IgD-negative memory B cell (primary cell): ENCODE data around the gene HTRA3. TPM values are rescaled to one million over a fixed set of nuclear protein-coding genes. Genes with fewer than 3 reads are reported as not detected.

Source experiments
- H3K27ac Mint-ChIP-seq, 3 donors: one replicate each; pipeline ENCODE4 v1.8.0; 2020 to 2022; ENCODE audit warnings: mild to moderate bottlenecking in 3 of 3, mixed read lengths in 3 of 3, moderate library complexity in 1 of 3
- H3K27me3 Mint-ChIP-seq: one replicate; pipeline ENCODE4 v1.8.0; 2021; ENCODE audit warnings: mixed read lengths
- H3K36me3 Mint-ChIP-seq: one replicate; pipeline ENCODE4 v1.8.0; 2020; ENCODE audit warnings: mild to moderate bottlenecking, mixed read lengths
- H3K4me1 Mint-ChIP-seq, 3 donors: one replicate each; pipeline ENCODE4 v1.8.0; 2020 to 2022; ENCODE audit warnings: mixed read lengths in 3 of 3, mild to moderate bottlenecking in 1 of 3
- H3K4me3 Mint-ChIP-seq, 4 donors: one replicate each; pipeline ENCODE4 v1.8.0; 2020 to 2022; ENCODE audit warnings: mild to moderate bottlenecking in 4 of 4, mixed read lengths in 4 of 4, moderate library complexity in 3 of 4
- H3K9me3 Mint-ChIP-seq, 3 donors: one replicate each; pipeline ENCODE4 v1.8.0; 2020 to 2021; ENCODE audit warnings: mixed read lengths in 3 of 3, mild to moderate bottlenecking in 1 of 3
- polyA plus RNA-seq: library from polyadenylated mRNA; unstranded; fragments of 300-500 nt; fragmentation: Illumina TruSeq; gene quantifications from one replicate; pipeline ENCODE4 v1.2.3, GENCODE V29; 2021

The HTRA3 gene
- polyA plus RNA-seq, 1 donor from 2014 or later: not detected

DNA sequence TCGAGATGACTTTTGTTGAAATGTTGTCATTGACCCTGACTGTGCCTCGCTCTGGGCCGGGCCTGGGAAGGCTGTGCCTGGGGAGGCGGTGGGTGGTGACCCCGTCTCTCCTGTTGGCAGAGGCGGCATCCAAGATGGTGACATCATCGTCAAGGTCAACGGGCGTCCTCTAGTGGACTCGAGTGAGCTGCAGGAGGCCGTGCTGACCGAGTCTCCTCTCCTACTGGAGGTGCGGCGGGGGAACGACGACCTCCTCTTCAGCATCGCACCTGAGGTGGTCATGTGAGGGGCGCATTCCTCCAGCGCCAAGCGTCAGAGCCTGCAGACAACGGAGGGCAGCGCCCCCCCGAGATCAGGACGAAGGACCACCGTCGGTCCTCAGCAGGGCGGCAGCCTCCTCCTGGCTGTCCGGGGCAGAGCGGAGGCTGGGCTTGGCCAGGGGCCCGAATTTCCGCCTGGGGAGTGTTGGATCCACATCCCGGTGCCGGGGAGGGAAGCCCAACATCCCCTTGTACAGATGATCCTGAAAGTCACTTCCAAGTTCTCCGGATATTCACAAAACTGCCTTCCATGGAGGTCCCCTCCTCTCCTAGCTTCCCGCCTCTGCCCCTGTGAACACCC, 36.4 kb downstream of the HTRA3 start:
- H3K27ac Mint-ChIP-seq: no peak overlapping the region
- peak overlapping the region in 1 of 4 donors; percentile 41 for H3K4me3 Mint-ChIP-seq
- H3K27me3 Mint-ChIP-seq: peaks cover 6% of the 10 kb centered on the region
- peaks cover 2 to 4% (median 3%) of the 10 kb centered on the region in 3 donors for H3K9me3 Mint-ChIP-seq
- H3K4me1 Mint-ChIP-seq: no peaks in the 10 kb centered on the region
- H3K36me3 Mint-ChIP-seq: no peaks in the 10 kb centered on the region

DNA sequence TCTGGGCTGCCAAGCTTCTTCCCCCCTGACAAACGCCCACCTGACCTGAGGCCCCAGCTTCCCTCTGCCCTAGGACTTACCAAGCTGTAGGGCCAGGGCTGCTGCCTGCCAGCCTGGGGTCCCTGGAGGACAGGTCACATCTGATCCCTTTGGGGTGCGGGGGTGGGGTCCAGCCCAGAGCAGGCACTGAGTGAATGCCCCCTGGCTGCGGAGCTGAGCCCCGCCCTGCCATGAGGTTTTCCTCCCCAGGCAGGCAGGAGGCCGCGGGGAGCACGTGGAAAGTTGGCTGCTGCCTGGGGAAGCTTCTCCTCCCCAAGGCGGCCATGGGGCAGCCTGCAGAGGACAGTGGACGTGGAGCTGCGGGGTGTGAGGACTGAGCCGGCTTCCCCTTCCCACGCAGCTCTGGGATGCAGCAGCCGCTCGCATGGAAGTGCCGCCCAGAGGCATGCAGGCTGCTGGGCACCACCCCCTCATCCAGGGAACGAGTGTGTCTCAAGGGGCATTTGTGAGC, 37.0 kb downstream of the HTRA3 start:
- Mint-ChIP-seq H3K4me3 (peak overlapping the region in 1 of 4 donors; percentile 41), H3K9me3 (peaks cover 0 to 2% (median 2%) of the 10 kb centered on the region in 3 donors), H3K27ac (no peak overlapping the region), H3K36me3 (no peaks in the 10 kb centered on the region), H3K4me1 (no peaks in the 10 kb centered on the region), H3K27me3 (peaks cover 6% of the 10 kb centered on the region)

DNA sequence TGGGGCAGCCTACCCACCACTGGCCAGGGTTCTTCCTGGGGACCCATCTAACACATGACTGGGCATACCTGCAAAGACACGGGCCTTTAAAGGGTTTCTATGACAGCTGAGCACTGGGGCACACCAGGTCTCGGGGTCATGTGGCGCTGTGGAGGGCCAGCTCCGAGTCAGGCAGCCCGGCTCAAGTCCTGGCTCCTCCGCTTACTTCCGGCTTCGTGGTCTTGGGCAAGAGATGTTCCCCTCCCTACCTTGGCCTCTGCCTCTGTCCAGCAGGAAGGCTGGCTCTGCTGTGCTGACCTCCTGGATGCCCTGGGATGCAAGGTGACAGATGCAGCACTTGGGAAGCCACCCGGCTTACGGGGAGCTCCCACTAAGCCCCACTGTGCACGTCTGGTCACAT, 37.6 kb downstream of the HTRA3 start:
- no peaks in the 10 kb centered on the region for H3K36me3 Mint-ChIP-seq
- peaks cover 3% of the 10 kb centered on the region for H3K27me3 Mint-ChIP-seq
- H3K4me3 Mint-ChIP-seq: no peak overlapping the region
- H3K9me3 Mint-ChIP-seq: peaks cover 0 to 1% (median under 1%) of the 10 kb centered on the region in 3 donors
- no peaks in the 10 kb centered on the region for H3K4me1 Mint-ChIP-seq
- H3K27ac Mint-ChIP-seq: no peak overlapping the region

DNA sequence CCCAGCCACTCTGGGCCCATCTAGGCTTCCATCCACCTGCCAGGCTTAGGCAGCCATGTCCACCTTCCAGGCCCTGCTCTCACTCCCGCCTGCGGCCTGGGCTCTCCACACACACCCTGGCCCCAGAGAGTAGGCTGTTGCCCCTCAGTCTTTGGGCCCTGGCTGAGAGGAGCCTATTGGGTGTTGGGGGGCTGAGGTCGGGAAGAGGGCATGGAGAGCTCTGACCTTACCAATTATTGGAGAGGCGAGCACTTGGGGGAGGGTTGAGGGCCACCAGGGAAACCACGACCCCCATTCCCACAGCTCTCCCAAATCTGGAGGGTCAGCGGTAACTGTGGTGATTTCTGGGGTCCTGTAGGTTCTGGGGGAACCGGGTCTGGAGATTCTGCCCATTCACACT, 38.2 kb downstream of the HTRA3 start:
- Mint-ChIP-seq H3K4me1 (no peaks in the 10 kb centered on the region), H3K27ac (no peak overlapping the region), H3K9me3 (peaks cover 0 to 7% (median 5%) of the 10 kb centered on the region in 3 donors), H3K4me3 (no peak overlapping the region), H3K27me3 (peaks cover 3% of the 10 kb centered on the region), H3K36me3 (no peaks in the 10 kb centered on the region)

DNA sequence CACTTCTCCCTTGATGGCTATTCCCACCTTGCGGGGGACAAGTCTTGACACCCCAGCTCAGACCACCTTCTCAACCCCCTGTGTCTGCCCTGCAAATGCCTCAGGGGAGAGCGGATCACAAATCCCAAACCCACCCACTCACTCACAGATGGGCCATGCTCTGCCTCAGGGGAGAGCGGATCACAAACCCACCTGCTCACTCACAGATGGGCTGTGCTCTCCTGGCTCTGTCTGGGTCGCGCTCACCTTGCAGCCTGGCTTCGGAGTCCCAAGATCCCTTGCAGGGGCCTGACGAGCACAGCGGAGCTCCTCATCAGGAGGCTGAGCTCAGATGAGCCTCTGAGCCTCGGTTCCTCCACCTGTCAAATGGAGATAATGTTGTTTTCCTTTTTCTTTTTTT, 38.6 kb downstream of the HTRA3 start:
- H3K9me3 Mint-ChIP-seq: peaks cover 0 to 11% (median 9%) of the 10 kb centered on the region in 3 donors
- no peak overlapping the region for H3K4me3 Mint-ChIP-seq
- no peak overlapping the region for H3K27ac Mint-ChIP-seq
- H3K4me1 Mint-ChIP-seq: no peaks in the 10 kb centered on the region
- H3K36me3 Mint-ChIP-seq: no peaks in the 10 kb centered on the region
- peaks cover 3% of the 10 kb centered on the region for H3K27me3 Mint-ChIP-seq

DNA sequence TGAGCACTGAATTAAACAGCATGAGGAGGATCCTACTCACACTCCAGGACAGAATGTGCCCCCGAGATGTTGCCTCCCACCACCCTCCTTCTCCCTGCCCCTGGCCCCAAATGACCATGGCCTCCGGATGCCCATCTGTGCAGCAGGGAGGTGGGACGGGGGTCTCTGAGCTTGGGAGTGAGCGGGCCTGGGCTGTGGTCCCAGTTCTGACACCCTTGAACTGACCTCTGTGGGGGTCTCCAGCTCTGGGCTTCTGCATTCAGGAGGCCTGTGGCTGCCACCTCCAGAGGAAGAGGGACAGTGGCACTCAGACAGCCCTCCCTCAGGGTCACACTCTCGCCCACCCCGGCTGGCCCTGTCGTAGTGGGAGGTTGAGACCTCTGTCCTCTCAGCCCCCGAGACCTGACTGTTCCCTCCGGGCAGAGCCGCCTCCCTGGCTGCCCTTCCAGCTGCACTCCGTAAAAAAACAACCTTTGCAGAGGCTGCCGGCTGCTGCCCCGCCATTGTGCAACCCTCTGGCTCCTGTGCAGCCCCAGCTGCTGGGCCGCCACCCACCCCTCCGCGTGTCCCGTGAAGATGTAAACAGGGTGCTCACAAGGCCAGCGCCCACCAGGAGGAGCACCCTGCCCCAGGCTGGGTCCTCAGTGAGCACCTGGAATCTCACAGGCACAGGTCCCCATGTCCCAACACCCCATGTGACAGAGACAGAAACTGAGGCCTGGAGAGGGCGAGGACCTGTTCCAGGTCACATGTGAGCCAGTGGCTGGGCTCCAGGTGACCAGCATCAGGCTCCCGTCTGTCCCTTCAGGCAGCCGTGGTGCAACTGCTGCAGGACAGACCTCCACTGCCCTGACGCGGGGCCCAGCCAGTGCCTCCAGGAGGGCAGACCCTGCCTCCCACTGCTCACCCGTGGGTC, 39.6 kb downstream of the HTRA3 start:
- no peaks in the 10 kb centered on the region for H3K4me1 Mint-ChIP-seq
- no peaks in the 10 kb centered on the region for H3K36me3 Mint-ChIP-seq
- H3K27me3 Mint-ChIP-seq: peaks cover 3% of the 10 kb centered on the region
- H3K4me3 Mint-ChIP-seq: no peak overlapping the region
- H3K27ac Mint-ChIP-seq: no peak overlapping the region
- peaks cover 3 to 15% (median 9%) of the 10 kb centered on the region in 3 donors for H3K9me3 Mint-ChIP-seq

DNA sequence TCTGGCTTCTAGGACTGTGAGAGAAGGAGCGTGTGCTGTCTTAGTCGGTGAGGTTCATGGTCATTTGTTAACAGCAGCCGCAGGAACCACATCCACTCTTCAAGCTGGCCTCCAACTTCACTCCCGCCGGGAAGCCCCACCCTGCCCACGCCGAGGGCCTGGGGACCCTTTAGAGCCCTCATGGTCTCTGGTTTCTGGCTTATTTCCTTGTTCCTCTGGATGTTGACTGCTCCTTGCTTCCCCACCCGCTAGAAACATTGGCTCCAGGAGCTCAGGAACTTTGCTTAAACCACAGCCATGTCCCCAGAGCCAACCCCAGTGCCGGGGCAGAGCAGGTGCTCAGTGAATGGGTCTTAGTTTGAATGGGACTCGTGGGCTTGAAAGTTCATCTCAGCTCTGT, 40.8 kb downstream of the HTRA3 start:
- H3K27me3 Mint-ChIP-seq: peaks cover 3% of the 10 kb centered on the region
- no peak overlapping the region for H3K27ac Mint-ChIP-seq
- H3K36me3 Mint-ChIP-seq: no peaks in the 10 kb centered on the region
- no peaks in the 10 kb centered on the region for H3K4me1 Mint-ChIP-seq
- no peak overlapping the region for H3K4me3 Mint-ChIP-seq
- peaks cover 6 to 15% (median 9%) of the 10 kb centered on the region in 3 donors for H3K9me3 Mint-ChIP-seq

DNA sequence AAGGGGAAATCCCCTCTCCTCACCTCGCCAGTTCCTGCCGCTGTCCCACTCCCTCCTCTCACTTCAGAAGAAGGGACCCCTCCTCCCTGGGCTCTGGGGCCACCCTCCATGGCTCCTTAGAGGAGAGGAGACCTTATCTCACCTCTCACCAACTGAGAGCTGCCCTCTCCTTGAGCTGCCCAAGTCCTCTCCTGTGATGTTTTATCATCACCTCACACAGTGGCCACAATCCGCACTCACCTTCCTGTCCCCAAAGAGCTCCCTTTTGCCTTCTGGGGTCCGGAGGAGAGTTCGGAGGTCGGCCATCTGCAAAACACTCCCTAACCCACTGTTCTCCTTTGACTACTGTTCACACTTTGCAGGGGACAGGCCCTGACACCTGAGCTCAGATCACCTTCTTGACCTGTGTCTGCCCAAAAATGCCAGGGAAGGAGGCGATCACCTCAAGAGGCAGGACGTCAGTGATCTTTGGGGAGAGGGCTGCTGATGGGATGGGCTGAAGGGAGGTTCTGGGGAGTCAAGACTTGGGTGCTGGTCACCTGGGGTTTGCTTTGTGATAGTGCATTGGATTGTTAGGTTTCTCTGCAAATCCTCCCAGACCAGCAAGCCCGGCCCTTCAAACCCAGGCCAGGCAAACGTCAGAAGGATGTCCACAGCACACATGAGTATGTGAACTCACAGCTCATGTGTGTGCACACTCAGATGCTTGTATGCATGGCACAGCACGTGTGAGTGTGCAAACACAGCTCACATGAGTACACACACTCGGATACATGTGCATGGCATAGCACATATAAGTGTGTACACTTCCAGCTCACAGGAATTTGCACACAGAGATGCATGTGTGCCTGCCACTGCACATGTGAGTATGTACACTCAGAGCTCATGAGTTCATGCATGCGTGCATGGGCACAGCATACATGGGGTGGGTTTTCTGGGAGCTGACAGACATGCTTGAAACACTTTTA, 41.8 kb downstream of the HTRA3 start:
- Mint-ChIP-seq H3K27ac (peak overlapping the region in 1 of 3 donors; percentile 91), H3K36me3 (no peaks in the 10 kb centered on the region), H3K27me3 (peaks cover 3% of the 10 kb centered on the region), H3K4me3 (no peak overlapping the region), H3K9me3 (peaks cover 6 to 15% (median 9%) of the 10 kb centered on the region in 3 donors), H3K4me1 (no peaks in the 10 kb centered on the region)

DNA sequence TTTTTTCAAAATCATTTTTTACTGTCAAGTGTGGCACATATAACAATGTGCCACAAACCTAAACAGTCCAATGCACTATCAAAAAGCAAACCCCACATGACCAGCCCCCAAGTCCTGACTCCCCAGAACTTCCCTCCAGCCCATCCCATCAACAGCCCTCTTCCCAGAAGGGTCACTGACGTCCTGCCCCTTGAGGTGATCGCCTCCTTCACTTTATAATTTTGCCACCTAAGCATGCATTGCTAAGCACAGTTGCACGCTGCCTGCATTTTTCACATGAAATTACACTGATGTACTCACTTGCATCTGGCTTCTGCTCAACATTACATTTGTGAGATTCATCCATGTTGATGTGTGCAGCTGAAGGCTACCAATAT, 42.5 kb downstream of the HTRA3 start:
- Mint-ChIP-seq H3K27me3 (peaks cover 3% of the 10 kb centered on the region), H3K4me3 (no peak overlapping the region), H3K27ac (peak overlapping the region in 1 of 3 donors; percentile 91), H3K9me3 (peaks cover 6 to 15% (median 9%) of the 10 kb centered on the region in 3 donors), H3K36me3 (no peaks in the 10 kb centered on the region), H3K4me1 (no peaks in the 10 kb centered on the region)

DNA sequence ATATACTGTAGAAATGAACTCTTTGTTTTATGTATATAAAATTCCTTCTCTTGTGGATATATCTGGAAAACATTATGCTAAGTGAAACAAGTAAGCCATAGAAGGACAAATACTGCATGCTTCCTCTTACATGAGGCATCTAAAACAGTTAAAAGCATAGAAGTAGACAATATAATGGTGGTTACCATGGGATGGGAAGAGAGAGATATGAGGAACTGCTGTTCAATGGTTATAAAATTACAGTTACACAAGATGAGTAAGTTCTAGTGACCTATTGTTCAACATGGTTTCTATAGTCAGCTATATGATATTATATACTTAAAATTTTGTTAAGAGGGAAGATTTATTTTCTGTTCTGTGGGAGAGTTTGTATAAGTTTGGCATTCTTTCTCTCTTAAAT, 43.4 kb downstream of the HTRA3 start:
- Mint-ChIP-seq H3K36me3 (no peaks in the 10 kb centered on the region), H3K9me3 (peaks cover 6 to 15% (median 9%) of the 10 kb centered on the region in 3 donors), H3K27ac (no peak overlapping the region), H3K4me1 (no peaks in the 10 kb centered on the region), H3K4me3 (no peak overlapping the region), H3K27me3 (peaks cover 1% of the 10 kb centered on the region)

DNA sequence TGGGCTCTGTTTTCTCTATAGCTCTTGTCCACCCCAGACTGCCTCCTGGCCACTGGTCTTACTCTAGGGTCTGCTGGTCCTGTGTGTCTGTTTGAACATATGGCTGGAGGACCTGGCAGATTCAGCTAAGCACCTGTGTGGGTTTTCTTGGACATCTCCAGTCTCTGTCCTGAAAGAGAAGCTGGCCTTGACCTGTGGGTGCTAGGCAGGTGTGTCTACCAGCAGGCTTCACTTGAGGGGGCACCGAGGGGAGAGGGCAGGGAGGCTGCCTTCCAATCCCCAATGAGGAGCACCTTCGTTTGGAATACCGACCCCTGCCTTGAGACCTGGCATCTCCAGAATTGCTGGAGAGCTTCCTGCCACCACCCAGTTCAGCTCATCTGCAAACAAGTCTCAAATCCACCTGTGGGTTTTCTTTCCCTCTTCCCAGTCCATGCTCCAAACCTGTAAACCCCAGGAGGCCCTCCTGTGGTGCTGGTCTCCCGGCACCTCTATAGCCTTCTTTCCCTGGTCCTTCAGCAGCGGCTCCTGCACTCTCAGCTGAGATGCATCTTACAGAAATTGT, 45.2 kb downstream of the HTRA3 start:
- H3K4me3 Mint-ChIP-seq: no peak overlapping the region
- H3K27me3 Mint-ChIP-seq: peaks cover 1% of the 10 kb centered on the region
- H3K4me1 Mint-ChIP-seq: no peaks in the 10 kb centered on the region
- peaks cover 6 to 15% (median 9%) of the 10 kb centered on the region in 3 donors for H3K9me3 Mint-ChIP-seq
- no peak overlapping the region for H3K27ac Mint-ChIP-seq
- no peaks in the 10 kb centered on the region for H3K36me3 Mint-ChIP-seq

DNA sequence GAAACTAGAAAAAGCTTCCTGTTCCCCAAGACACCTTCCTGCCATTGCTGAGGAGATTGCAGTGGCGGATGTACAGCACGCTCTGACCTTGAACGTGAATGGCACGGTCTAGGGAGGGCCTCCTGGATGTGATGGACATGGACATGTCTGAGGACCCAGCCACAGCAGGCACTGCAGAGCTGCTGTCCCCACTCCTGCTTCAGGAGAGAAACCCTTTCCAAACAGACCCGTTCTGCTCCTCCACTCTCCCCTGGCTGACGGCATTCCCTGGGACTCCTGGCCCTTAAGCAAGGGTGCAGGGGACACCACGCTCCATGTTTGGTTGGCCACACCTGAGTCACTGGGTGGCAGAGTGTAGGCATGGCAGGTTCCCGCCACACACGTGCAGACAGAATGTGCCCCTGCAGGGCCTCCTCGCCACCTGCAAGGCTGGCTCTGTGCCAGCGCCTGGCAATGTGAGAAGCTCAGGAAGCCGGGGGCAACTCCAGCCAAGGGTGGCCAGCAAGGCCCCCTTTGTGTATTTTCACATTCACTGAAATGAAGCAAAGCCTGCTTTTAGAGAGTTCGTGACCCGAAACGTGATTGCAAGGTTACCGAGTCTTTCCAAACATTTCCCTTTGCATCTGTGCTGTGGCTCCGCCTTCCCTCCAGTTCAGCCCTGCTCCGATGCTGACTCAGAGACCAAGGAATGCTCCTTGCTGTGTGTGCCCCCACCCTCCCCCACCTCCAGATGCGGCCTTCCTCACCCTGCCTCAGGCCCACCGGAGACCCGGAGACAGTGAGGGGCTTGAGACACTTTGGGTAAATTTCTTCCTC, 46.1 kb downstream of the HTRA3 start:
- Mint-ChIP-seq H3K4me1 (no peaks in the 10 kb centered on the region), H3K27ac (no peak overlapping the region), H3K36me3 (no peaks in the 10 kb centered on the region), H3K27me3 (no peaks in the 10 kb centered on the region), H3K4me3 (no peak overlapping the region), H3K9me3 (peaks cover 6 to 15% (median 9%) of the 10 kb centered on the region in 3 donors)

DNA sequence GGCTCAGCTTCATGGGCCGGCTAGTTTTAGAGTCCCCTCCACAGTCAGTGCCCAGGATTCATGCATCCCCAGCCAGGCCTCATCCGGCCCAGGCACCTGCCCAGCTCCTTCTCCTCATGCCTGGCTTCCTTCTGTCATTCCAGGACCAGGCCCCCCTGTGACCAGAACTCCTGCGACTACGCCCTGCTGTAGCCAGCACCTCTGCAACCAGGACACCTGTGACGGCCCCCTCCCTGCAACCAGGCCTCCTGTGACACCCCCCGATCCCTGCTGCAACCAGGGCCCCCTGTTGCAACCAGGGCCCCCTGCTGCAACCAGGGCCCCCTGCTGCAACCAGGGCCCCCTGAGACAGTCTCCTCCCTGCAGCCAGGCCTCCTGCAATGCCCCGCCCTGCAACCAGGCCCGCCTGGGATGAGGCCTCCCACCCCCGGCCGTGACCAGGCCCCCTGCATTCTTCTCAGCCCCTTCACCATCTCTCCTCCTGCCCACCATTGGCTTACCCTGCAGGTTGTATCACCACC, 46.8 kb downstream of the HTRA3 start:
- Mint-ChIP-seq H3K4me3 (no peak overlapping the region), H3K27me3 (no peaks in the 10 kb centered on the region), H3K4me1 (no peaks in the 10 kb centered on the region), H3K36me3 (no peaks in the 10 kb centered on the region), H3K27ac (no peak overlapping the region), H3K9me3 (peaks cover 6 to 15% (median 9%) of the 10 kb centered on the region in 3 donors)
